GM10266 (cell line): ENCODE measurements around the gene DISC1.
"Not testable (repeated sequence)": the region's sequence is repeated elsewhere in the genome, so short reads cannot be mapped to it uniquely, and the experiment has no call there.

ENCODE experiments used
- DNase-seq: peaks from one replicate; pipeline ENCODE4 v3.0.0; 2012; ENCODE audit errors: extremely low spot score
- TF ChIP-seq, protein P1 (sequence below): IDR thresholded peaks from 2 replicates; pipeline ENCODE4 v1.5.1; 2012; ENCODE audit warnings: mild to moderate bottlenecking, low read depth; ENCODE audit not compliant: control insufficient read depth, insufficient read depth; ENCODE audit errors: missing control alignments

DISC1 gene

DNA sequence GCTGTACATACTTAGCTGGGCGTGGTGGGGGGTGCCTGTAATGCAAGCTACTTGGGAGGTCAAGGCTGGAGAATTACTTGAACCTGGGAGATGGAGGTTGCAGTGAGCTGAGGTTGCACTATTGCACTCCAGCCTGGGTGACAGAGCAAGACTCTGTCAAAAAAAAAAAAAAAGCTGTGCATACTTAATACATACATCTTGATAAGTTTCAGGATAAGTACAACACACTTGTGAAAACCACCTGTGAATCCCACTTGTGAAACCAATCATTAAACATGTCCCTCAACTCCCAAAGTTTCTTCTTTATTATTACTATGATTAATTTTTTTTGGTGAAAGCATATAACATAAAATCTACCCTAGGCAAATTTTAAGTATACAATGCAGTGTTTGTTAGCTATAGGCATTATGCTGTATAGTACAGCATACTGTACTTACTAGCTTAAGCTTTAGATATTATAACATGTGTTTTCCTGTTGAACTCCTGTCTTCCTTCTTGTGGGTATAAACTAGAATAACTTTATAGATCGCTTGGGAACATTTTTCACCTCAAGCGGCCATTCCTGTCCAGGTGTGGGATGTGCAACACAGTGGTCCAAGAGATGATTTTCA lies 41.4 kb downstream of the DISC1 start:
- DNase-seq = no peak
- TF ChIP-seq, protein P1, sequence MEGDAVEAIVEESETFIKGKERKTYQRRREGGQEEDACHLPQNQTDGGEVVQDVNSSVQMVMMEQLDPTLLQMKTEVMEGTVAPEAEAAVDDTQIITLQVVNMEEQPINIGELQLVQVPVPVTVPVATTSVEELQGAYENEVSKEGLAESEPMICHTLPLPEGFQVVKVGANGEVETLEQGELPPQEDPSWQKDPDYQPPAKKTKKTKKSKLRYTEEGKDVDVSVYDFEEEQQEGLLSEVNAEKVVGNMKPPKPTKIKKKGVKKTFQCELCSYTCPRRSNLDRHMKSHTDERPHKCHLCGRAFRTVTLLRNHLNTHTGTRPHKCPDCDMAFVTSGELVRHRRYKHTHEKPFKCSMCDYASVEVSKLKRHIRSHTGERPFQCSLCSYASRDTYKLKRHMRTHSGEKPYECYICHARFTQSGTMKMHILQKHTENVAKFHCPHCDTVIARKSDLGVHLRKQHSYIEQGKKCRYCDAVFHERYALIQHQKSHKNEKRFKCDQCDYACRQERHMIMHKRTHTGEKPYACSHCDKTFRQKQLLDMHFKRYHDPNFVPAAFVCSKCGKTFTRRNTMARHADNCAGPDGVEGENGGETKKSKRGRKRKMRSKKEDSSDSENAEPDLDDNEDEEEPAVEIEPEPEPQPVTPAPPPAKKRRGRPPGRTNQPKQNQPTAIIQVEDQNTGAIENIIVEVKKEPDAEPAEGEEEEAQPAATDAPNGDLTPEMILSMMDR = no peak

DNA sequence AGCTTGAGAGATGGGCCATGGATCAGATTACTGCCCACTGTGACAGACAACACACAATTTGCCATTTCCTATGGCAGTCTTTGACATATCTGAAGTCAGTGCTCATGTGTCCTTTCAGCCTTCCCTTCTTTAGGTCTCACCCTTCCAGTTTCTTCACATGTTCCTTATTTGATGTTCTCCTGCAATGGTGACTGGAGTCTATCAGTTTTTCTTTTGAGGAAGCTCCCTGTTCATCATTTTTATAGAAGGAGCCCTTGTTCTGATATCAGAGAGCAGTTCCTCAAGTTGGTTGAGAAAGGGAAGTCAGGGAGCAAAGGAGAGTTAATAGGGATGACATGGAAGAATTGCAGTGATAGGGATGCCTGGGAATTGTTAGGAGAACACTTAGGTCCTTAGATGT lies 42.2 kb downstream of the DISC1 start:
- TF ChIP-seq, protein P1 = no peak
- no peak for DNase-seq

DNA sequence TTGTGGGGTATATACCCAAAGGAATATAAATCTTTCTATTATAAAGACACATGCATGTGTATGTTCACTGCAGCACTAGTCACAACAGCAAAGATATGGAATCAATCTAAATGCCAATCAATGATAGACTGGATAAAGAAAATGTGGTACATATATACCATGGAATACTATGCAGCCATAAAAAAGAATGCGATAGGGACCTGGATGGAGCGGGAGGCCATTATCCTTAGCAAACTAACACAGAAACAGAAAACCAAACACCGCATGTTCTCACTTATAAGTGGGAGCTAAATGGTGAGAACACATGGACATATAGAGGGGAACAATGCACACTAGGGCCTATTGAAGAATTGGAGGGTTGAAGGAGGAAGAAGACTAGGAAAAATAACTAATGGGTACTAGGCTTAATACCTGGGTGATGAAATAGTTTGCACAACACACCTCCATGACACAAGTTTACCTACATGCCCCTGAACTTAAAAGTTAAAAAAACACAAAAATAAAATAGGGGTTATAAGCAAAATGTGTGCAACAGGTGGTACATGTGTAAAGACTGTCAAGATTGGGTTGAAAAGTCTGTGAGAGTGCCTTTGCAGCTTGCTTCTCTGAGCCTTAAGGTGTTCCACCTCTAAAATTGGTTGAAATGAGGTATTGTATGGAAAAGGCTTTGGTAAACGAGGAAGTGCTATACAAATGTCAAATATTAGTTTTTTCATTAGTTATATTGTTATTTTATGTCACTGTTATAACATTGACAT lies 43.5 kb downstream of the DISC1 start:
- not testable (repeated sequence) for DNase-seq

DNA sequence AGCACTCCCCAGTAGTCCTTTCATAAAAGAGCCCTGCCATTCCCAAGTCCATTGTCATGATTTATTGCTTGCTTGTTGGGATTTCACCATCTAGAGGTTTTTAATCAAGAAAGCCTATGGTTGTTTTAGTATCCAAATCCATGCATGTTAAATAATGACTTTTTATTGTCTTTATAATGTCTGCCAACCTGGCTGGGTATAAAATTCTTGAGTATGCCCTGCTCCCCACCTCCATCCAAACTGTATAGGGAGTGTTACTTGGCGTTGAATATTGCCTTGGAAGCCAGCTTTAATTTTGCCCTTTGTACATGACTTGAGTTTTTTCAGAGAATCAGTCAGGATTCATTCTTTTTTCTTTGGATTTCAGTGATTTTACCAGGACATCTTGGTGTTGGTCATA lies 44.2 kb downstream of the DISC1 start:
- DNase-seq = no peak
- TF ChIP-seq, protein P1 = no peak

DNA sequence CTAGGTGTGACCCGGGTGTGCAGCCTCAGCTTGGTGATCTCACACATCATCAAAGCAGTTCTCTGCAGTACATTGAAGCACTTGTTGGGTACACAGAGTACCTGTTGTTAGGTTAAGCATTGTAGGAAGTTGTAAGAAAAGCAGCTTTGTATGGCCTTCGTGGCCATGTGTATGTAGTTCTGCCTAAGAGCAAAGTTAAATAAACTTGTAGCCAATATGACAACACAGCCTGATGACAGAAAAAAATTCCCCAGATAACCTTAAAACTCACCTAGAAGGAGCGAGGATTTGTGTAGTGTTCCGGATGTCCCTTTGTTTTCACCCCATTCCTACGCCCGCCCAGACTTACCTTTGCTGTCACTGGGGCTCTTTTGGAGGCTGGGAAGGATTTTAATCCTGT lies 48.0 kb downstream of the DISC1 start:
- TF ChIP-seq, protein P1 = no peak
- no peak for DNase-seq

DNA sequence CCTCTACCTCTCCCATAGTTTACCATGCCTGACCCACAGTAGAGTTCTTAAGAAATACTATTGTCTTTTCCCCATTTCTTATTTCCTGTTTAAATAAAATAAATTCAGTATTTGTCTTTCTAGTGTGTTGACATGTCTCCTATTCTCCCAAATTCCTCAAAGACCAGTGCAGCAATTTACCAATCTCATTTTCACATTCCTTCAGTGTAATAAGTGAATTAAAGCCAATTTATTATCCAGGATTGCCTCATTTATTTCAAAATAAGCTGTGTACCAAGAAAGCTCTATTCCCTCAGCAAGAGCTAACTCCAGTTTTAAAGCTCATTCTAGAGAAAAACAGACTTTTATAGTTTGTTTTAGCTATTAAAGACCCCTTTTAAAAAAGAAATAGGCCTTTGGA lies 49.9 kb downstream of the DISC1 start:
- TF ChIP-seq, protein P1 = no peak
- DNase-seq = no peak

DNA sequence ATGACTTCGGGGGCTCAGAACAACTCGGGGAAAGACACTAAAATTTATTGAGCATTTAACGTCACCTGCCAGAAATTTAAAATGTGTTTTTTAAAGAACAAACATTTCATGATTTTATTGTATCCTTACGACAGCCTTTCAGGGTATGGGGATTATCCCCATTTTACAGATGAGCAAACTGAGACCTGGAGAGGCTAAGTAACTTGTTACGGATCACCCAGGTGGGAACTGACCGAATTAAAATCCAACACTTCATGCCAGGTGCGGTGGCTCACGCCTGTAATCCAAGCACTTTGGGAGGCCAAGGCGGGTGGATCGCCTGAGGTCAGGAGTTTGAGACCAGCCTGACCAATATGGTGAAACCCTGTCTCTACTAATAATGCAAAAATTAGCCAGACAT lies 50.9 kb downstream of the DISC1 start:
- DNase-seq = no peak
- TF ChIP-seq, protein P1 = no peak
